Epithelial cell of prostate (primary cell): ENCODE measurements around the gene MASP1.
A peak's percentile ranks its signal among the peaks of the same experiment; 100 is the strongest.

Source experiments
- DNase-seq: peaks from one replicate; pipeline ENCODE4 v3.0.0-alpha.2; 2011; ENCODE audit warnings: low read depth, low spot score
- H3K27ac ChIP-seq: fragments of 450-650 bp; 2 replicates; pipeline ENCODE4 v1.5.1; 2017; ENCODE audit warnings: mild to moderate bottlenecking

The MASP1 gene

DNA sequence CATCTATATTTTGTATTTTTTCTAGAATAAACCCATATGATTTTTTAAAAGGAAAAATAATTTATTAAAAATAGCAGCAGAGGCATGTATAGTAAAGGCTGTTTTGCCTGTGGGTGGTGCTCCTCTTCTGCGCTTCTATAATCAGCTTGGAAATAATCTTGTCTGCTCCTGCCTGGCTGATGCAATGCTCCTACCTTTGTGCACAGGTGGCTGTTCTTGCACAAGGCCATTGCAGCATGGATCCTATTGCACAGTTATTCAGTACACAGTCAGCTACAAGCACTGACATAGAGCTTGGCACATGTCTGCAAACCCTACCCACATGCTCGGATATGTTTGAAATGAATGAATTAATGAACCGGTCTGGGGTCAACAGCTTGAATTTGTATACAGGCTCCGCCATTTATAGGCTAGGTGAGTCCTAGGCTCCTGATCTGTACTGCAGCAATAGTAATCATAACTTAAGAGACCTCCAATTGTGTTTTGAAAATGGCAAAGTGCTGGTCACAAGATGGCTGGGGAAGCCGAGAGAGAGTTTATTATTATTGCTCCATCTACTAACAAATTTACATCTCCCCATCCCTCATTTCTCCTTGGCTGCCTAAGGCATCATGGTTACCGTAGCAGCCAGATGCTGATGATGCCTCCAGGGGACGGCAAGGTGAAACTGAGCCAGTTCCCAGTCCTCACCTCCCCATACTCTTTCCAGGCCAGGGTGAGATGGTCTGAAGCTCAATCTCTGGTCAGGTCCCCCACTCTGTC lies 94.8 kb downstream of the MASP1 start:
- peak overlapping the region; percentile 10 for H3K27ac ChIP-seq
- peak; percentile 60 for DNase-seq

DNA sequence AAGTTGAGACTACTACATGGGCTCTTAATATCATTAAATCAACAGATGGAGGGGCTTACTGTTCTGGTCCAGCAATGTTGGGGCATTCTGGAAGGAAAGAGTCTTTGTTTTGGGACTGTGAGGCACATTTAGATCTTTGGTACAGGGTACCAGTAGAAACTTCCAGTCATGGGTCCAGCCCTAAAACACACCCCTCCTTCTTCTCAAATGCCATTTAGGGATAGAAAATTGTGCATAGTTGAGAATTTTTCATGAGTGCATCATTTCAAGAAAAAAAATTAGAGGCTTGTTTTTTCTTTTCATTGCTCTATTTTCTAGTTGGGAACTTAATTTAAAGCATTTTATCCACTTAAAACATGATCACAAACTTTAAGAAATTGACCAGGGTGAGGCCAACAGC lies 98.4 kb downstream of the MASP1 start:
- DNase-seq: no peak
- no peak overlapping the region for H3K27ac ChIP-seq

DNA sequence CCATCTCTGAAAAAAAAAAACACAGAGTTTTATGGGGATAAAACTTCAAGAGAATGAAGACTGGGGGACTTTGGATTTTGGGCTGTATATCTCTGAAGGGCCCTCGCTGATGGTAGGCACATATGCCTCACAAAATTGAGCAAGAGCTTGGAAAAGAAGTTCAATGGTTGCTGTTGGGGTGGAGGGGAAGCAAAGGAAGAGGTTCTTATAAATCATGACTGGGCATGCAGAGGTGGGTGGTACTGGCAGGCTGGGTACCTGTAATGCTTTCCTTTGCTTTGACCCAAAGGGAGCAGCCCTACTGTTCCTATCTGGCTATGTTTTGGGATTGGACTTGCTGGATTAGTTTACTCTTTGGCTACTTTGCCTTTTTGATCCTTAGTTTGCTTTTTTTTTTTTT lies 100.3 kb downstream of the MASP1 start:
- no peak for DNase-seq
- H3K27ac ChIP-seq: no peak overlapping the region

DNA sequence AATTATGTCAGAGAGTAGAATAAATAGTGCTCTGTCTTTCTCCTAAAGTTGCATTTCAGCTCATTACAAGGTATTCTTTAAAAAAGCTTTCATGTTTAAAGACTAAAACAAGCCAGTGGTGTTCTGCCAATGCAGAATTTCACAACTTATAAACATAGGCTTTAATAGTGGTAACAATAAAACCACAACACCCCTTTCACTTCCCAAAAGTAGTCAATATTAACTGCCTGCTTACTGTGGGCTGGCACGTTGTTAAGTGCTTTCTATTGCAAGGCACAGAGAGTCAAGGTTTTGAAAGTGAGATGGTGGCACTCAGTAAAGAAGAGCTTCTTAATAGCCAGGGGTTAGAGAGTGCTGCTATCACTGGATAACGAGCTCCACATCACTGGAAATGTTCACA lies 102.6 kb downstream of the MASP1 start:
- DNase-seq: no peak
- no peak overlapping the region for H3K27ac ChIP-seq

DNA sequence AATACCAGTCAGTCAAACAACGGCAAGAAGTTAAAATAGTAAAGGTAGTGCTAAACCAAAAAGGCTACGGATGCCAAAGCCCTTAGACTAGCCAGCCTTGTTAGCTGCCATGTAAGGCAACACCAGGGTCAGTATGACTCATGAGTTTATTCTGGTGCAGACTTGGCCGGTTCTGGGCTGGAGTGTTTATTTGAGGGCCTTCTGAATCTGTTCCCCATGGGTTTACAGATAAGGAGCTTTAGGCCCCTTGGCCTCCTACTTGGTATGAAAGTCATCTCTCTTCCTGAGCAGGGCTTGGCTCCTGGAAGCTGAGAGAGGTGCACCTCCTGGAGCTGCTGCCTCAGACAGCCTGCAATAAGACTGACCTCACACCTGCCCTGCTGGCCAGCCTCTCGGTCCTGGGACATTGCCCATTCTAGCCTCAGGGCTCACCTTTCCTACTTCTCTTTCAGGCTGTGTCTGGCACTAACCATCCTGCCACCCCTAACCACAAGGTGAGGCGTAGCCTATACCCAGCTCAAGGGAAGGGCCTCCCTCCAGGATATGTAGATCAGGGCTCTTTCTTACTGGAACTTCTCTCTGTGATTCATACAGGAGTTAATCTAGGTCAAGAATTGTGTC lies 104.6 kb downstream of the MASP1 start:
- no peak for DNase-seq
- peak overlapping the region; percentile 68 for H3K27ac ChIP-seq

DNA sequence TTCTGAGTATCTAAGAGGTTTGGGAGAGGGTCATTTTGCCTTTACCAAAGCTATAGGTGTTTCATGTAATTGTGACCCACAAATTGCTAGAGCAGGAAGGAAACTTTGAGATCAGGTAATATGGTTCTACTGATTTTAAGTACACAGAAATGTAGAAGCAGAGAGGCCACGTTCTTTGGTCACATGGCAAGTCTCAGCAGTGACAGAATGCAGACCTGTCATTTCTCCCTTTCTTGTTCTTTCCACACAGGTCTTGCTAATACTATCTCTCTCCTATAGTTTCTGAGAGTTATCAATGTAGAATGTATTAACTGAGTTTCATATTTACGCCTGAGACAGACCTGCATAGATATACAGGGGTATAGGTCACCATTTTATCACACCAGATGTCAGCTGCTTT lies 105.2 kb downstream of the MASP1 start:
- H3K27ac ChIP-seq: peak overlapping the region; percentile 68
- DNase-seq: no peak

DNA sequence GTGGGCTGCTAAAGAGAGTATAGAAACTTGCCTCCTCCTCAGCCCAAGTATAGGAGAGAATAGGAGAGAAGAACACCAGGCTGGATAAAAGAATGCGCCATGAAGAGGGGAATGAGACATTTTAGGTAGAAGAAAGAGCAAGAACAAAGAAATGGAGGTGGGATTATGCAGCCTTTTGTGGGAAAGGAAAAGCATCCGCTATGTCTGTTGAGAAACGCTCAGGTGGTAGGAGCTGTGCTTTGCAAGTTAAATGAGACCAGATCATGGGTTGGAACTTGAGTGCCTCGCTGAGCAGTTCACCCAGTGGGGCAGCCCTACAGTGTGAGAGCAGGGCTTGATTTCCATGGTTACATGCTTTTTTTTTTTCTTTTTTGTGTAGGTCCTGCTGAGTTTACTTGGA lies 105.8 kb downstream of the MASP1 start:
- no peak overlapping the region for H3K27ac ChIP-seq
- DNase-seq: no peak
